HuH-7.5 (cell line): ENCODE results near the gene CFAP57.
"Not testable (repeated sequence)": the region's sequence is repeated elsewhere in the genome, so short reads cannot be mapped to it uniquely, and the experiment has no call there.

Experiments
- DNase-seq: peaks from one replicate; pipeline ENCODE4 v3.0.0; 2011; ENCODE audit warnings: low spot score

Gene CFAP57

GRCh38 chr1:43174873-43175272, 2.7 kb downstream of the CFAP57 start:
- no peak for DNase-seq

DNA sequence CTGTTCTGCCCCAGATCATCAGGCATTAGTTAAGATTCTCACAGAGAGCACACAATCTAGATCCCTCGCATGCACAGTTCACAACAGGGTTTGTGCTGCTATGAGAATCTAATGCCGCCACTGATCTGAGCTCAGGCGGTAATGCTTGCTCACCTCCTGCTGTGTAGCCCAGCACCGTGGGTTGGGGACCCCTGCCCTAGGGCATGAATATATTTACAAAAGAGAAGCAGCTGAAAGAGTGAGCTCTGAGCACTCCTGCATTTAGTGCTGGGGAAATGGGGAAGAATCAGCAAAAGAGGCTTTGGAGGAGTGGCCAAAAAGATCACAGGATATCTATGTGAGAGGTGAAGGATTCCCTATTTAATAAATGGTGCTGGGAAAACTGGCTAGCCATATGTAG, 5.6 kb downstream of the CFAP57 start:
- DNase-seq: no peak

- DNase-seq: no peak
Observed at GRCh38 chr1:43184388-43184787, 12.3 kb downstream of the CFAP57 start.

- no peak for DNase-seq
Observed at GRCh38 chr1:43184995-43185394, 12.9 kb downstream of the CFAP57 start.

DNA sequence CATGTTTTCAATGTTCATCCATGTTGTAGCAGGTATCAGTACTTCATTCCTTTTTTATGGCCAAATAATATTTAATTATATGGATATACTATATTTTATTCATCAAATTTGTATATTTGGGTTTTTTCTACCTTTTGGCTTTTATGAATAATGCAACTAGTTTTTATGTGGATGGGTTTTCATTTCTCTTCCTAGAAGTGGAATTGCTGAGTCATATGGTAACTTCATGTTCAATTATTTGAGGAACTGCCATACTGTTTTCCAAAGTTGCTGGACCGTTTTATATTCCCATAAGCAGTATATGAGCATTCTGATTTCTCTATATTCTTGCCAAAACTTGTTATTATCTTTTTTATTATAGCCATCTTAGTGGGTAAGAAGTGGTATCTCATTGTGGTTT, 16.0 kb downstream of the CFAP57 start:
- DNase-seq: no peak

DNA sequence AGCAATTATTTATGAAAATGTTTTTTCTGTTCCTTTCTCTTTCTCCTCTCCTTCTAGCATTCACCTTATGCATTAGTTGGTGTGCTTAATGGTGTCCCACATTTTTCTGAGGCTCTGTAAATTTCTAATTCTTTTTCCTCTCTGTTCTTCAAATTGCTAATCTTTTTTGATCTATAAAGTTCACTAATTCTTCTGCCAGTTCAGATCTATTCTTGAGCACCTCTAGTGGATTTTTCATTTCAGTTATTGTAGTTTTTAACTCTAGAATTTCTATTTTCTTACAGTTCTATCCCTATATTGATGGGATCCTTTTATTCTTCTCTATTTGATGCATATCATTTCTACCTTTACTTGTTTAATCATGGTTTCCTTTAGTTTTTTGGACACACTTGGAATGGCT, 22.4 kb downstream of the CFAP57 start:
- DNase-seq: no peak

DNA sequence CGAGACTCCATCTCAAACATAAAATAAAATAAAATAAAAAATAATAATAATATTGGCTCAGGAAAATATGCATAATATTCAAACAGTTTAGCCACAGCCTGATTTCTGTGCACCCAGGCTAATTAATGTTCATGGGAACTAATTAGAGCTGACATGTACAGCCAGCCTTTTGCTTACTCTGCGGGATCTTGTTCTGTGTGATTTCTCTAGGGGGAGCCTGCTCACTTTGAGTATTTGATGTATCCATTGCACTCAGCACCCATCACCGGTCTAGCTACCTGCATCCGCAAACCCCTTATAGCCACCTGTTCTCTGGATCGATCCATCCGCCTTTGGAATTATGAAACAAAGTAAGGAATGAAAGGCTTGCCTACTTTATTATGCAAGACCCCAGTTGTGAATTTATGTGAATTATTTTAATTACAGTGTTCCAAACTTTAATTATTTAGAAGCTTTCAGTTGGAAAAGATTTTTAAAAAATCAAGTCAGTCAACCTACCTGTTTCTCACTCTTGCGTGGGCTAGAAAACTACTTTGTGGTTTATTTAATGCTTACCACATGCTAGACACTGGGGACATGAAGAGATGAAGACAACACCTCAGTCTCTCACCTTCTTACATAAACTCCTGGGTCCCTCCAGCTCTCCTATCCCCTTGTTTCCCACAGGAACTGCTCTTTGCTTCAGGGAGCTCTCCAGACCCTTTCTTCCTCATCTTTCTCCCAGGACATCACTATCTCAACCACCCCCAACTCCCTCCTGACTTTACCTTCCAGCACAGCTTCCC, 25.4 kb downstream of the CFAP57 start:
- DNase-seq: no peak

GRCh38 chr1:43199093-43199726, 27.1 kb downstream of the CFAP57 start:
- DNase-seq: no peak

DNA sequence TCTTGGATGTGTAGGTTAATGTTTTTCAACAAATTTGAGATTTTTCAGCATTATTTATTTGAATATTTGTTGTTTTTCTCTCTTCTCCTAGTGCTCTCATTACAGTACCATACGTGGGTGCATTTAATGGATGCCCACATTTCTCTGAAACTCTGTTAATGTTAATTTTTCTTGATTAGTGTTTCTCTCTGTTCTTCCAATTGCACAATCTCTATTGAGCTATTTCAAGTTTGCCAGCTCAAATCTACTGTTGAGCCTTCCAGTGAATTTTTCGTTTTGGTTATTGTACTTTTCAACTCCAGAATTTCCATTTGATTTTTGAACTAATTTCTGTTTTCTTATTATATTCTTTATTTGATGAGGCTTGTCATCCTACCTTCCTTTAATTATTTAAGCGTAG, 31.7 kb downstream of the CFAP57 start:
- DNase-seq: no peak

GRCh38 chr1:43204394-43204793, 32.3 kb downstream of the CFAP57 start:
- DNase-seq: no peak

- no peak for DNase-seq
Observed at GRCh38 chr1:43205671-43206070, 33.5 kb downstream of the CFAP57 start.

GRCh38 chr1:43206600-43207228, 34.6 kb downstream of the CFAP57 start:
- no peak for DNase-seq

DNA sequence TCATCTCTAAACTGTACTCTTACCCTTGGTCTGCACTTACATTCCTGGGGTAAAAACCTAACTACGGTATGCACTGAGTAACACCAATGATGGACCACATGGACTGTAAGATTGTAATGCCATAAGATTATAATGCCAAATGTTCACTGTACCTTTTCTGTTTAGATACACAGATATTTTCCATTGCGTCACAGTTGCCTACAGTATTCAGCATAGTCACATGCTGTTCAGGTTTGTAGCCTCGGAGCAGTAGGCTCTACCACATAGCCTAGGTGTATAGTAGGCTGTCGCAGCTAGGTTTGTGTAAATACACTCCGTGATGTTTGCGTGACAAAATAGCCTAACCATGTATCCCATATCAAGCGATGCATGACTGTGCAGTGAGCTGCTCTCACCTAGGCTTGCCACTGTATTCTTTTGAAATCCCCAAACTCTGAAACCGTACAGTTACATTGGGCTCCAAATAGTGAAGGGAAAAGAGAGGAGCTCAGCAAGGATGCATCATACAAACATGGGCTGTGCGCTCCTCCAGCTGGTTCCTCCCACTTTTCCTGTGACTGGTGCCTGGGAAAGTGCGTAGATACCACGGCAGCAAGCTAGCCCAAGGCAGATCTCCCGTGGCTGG, 35.2 kb downstream of the CFAP57 start:
- DNase-seq: no peak

GRCh38 chr1:43208277-43208676, 36.1 kb downstream of the CFAP57 start:
- DNase-seq: not testable (repeated sequence)

DNA sequence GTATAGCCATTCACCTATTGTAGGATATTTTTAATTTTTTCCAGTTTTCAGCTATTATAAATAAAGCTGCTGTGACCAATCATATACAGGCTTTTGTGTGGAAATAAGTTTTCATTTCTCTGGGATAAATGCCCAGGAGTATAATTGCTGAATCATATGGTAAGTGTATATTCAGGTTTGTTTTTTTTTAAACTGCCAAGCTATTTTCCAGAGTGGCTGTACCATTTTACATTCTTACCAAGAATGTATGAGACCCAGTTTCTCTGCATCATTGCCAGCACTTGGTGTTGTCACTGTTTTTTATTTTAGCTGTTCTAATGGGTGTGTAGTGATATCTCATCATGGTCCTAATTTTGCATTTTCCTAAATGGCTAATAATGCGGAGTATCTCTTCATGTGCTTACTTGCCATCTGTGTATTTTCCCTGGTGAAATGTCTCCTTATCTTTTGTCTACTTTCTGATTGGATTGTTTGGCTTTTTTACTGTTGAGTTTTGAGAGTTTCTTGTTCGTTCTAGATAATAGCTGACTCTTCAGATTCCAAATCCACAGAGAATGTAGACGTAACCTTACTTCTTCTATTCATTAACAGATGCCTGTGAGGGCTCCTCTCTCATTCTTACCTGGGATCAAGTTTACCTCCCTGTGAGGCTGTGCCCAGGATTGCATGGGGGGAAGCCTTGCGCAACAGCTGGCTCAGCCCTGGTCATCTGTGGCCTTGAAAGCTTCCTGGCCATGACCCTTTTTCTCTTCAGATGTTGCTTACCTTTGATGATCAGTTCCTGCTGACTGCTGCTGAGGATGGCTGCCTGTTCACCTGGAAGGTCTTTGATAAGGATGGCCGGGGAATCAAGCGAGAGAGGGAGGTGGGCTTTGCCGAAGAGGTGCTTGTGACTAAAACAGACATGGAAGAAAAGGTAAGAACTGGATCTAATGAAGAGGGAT, 42.6 kb downstream of the CFAP57 start:
- no peak for DNase-seq

DNA sequence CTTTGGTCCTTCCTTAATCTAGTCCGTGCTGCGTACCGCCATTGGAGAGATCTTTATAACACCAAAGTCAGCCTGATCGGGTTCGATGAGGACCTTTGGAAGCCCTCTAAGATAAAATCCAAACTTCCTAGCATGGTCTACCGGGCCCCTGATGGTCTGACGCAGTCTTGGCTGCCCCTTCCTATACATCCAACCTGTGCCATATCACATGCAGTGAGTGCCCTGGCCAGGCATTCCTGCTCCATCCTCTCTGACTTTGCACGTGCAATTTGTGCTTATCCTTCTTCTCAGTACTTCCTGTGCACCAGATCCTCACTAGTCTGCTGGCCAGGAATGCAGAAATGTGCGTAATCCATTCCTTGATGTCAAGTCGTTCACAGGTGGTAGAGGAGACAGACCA, 45.6 kb downstream of the CFAP57 start:
- DNase-seq: no peak

GRCh38 chr1:43220905-43221778, 49.0 kb downstream of the CFAP57 start:
- no peak for DNase-seq

DNA sequence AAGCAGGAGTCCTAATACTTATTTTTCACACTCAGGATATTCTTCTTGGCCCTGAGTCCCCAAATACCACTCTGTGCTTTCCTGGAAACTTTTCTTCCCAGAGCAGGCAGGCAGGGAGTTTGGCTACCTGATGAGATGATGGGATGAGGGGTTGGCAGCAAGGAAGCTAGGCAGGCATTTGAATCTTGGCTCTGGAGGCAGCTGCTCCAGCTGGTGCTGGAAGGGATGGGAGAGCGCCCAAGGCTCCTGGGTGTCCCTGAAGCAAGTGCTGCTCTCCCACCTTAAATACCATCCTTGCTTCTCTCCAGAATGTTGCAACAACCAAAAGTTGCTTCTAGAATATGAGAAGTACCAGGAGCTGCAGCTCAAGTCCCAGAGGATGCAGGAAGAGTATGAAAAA, 49.7 kb downstream of the CFAP57 start:
- DNase-seq: no peak

- no peak for DNase-seq
Observed at GRCh38 chr1:43222879-43223278, 50.7 kb downstream of the CFAP57 start.

DNA sequence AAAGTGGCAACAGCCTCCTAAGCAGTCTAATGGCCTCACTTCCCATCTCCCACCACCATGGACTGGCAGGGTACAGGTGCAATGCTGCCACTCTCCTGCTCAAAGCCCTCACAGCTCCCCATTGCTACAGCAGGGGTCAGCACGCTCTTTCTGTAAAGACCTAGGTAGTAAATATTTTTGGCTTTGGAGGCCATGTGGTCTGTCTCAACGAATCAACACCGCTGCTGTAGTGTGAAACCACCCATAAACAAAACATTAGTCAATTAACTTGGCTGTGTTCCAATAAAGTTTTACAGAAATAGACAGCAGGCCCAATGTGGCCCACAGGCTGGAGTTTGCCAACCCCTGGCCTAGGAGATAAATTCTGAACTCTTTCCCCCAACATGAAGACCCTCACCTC, 53.0 kb downstream of the CFAP57 start:
- DNase-seq: no peak
